Activated CD4-positive, alpha-beta T cell treated with anti-CD3 and anti-CD28 coated beads for 48 hours (primary cell): Measurements from ENCODE around the gene PGGHG.
A peak's percentile ranks its signal among the peaks of the same experiment; 100 is the strongest.

Experiments used
- DNase-seq: peaks from one replicate; pipeline ENCODE4 v3.0.0-alpha.2; 2020

Gene PGGHG

DNA sequence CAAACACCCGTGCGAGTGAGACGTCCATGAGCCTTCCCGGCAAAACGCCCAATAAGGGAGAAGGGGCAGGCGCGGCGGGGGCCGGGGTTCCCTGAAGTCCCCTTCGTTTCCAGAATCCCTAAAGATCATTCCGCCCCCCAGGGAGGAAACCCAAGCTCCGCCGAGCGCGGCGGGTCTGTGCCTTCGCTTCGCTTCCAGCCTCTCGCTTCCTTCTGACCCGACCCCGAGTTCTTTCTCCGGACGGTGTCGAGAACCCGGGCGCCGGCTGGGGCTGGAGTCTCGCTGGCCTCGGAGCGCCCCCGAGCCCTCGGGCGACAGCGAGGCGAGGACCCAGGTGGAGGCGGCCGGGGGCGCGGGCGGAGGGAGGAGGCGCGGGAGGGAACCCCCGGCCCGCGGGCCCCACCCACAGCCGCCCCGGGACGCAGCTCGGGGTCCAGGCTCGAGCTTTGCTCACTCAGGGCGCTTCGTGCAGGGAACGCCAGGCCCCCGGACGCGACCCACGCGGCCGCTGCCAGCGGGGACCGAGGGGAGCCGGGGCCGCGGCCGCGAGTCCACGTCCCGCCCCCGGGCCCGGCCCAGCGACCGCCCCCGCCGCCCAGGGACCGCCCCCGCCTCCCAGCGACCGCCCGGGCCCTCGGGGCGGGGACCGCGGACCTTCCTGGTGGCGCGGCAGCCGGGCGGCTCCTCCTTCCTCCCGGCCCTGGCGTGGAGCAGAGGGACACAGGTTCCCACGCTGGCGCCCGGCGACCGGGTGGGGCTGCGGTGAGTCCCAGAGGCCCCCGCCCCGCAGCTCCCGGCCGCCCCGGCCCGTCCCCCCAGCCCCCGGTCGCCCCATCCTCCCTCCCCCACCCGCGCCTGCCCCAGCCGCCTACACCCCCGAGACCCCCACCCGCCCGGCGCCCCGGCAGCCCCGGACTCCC is at the start of gene PGGHG:
Gene PGGHG (plus strand): TSS at position 649 of the 920 bp plus-strand sequence. CDS start 691 bp downstream, outside the sequence.
- peak; percentile 47 for DNase-seq

- DNase-seq, result no peak
Observed at GRCh38 chr11:240315-240714, 48.6 kb upstream of the PGGHG start.

DNA sequence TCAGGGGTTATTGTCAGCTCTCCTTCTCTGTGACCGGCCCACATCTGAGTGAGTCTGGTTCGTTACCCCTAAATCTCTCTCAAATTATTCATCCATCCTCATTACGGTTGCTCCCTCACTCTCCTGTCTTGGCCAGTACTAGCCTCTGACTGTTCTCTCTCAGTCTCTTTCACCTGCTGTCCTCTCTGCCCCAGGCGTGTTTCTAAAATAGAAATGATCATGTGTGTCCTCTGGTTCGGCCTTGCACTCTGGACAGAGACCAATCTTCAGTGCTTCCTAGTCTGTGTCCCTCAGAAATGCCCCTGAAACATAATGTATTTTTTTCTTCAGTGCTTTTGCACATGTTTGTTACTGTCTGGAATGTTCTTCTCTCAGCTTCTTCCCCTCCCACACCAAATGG is 47.3 kb upstream of the PGGHG start:
- DNase-seq, result no peak

- DNase-seq, result no peak
Observed at GRCh38 chr11:244376-244775, 44.5 kb upstream of the PGGHG start.

DNA sequence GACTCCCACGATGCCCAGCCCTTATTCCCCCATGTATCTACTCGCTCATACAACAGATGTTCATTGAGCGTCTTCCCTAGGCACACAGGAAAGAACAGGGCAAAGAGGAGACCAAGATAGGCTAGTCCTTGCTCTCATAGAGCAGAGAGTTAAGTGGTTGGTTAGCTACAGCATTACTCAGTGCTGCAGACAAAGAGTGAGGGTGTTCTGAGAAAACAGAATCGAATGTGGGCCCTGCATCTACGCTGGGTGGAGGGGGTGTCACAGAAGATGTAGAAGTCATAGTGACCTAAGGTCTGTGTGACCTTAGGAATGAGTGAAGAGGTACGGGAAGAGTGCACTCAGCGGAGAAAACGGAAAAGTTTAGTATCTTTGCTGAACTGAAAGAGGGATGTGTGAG is 39.9 kb upstream of the PGGHG start:
- no peak for DNase-seq

GRCh38 chr11:250274-250673 is 38.7 kb upstream of the PGGHG start:
- no peak for DNase-seq

DNA sequence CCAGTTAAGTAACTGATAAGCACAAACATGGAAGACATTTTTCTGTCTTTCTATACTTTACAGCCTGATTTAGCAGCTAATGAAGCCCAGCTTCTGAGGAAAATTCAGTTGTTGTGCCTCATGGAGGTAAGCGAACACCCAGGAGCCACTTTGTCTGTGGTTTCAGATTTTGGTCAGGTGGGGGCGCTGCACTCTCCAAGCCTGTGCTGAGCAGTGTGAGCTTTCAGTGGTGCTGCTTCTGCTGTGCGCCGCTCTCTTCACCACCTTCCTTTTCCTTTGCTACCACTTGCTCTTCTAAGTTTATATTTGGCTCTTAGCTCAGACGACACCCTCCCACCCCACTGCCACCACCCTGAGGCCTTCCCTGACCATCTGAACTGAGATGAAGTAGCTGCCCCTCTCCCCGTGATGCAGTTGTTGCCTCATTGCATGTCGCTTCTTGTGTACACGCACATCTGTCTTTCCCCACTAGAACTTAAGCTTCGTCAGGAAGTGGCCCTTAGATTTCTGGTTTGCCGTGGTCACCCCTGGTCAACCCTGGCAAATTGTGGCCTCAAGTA is 38.1 kb upstream of the PGGHG start:
- DNase-seq, result peak; percentile 86

- DNase-seq, result no peak
Observed at GRCh38 chr11:251550-251949, 37.4 kb upstream of the PGGHG start.

DNA sequence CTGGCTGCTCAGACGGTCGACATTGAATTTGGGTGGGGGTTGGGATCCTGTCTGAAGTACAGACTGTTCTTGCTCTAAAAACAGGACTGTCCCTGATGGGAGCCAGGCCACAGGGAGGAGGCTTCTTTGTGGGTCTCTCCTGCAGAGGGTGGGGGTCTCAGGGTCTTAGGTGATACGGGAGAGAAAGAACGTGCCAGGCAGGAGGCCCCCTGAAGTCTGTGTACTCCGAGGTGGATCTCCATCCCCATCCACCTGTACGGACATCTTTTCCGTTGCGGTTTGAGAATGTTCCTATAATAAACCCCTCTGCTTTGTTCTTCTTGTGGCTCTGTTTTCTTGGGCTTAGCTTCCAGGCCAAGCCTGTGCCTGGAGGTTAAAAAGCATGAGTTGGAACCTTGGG is 36.3 kb upstream of the PGGHG start:
- DNase-seq, result no peak

- no peak for DNase-seq
Observed at GRCh38 chr11:253160-253885, 35.6 kb upstream of the PGGHG start.

DNA sequence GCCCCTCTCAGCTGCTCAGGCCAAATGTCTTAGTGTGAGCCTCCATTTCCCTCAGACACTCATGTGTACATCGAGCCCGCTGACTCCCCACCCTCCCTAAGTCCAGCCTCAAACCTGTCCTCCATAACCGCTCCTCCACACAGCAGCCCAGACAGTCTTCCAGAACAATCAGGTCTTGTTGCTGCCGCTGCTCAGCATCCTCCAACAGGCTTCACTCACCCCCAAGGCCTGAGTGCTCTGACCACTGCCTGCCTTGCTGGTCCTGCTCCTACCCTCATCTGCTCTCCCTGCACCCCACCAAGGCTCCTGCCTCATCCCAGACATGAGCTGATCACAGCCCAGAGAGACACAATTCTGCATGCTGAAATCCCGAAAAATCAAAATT is 35.0 kb upstream of the PGGHG start:
- no peak for DNase-seq

DNA sequence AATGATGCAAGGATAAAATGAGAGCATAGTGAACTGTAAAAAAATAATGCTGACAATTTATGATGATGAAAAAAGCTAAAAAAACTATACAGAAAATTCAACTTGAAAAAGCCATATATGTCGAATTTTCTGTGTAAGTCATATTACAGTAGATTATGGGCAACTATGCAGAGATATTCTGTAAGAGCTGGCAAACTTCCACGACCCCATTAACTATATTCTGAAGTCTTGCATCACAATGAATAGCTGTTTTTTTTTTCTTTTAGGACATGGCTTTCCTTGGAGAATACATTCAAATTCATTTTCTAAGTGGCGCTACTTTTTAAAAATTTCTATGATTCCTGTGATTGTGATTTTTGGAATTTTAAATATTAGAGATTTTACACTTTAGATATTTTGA is 33.8 kb upstream of the PGGHG start:
- DNase-seq, result no peak

DNA sequence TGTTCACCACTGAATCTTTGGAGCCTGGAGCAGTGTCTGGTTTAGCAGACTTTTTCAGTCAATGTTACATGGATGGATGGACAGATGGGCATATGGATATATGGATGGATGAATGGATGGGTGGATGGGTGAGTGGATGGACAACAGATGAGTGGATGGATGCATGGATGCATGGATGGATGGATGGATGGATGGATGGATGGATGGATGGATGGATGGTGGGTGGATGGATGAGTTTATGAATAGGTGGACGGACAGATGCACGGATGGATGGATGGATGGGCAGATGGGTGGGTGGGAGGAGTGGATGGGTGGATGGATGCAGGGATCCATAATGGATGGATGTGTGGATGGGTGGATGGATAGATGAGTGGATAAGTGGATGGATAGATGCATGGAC is 33.1 kb upstream of the PGGHG start:
- no peak for DNase-seq

DNA sequence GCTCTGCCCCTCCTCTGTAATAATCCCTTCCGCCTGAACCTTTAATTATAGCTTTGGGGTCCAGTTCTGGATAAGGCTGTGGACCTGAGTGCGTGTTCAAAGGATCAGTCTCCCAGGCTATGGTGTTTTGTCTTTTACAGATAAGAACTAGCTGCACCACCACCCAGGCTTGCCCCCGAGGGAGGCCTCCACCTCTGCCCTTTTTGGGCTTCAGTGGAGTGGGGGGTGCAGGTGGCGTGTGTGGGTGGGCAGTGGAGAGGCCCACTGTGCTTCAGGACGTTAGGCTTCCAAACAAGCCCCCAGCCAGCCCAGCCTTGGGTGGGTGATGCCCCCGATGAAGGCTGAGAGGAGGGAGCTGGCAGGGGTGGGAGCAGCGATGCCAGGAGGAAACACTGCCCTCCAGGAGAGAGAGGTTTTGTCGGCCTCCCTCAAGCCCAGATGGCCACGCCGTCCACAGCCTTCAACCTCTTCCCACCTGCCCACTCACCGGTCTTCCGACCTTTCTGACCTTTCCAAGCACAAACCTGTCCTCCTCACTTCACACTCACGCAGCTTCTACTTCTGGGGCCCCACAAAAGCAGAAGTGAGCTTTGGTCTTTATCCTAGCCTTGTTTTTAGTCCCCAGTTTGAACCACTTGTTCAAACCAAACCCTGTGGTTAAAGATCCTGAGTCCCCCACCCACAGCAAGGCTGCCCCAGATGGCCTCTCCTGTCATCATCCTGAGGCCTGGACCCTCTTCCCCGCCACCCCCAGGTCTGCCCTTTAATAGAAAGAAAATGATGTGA is 31.8 kb upstream of the PGGHG start:
- no peak for DNase-seq

- DNase-seq, result no peak
Observed at GRCh38 chr11:257766-258493, 31.0 kb upstream of the PGGHG start.

DNA sequence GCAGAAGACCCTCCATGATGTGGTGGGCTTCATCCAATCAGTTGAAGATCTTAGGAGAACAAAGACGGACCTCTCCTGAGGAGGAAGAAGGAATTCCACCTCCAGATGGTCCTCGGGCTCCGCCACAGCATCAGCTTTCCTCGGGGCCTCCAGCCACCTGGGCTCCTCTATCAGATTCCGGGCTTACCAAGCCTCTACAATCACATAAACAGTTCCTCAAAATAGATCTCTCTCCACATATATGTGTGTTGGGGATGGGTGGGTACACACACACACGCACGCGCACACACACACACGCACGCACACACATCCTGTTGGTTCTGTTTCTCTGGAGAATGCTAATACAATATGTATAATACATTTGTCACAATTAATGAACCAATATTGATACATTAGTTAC is 29.5 kb upstream of the PGGHG start:
- no peak for DNase-seq

DNA sequence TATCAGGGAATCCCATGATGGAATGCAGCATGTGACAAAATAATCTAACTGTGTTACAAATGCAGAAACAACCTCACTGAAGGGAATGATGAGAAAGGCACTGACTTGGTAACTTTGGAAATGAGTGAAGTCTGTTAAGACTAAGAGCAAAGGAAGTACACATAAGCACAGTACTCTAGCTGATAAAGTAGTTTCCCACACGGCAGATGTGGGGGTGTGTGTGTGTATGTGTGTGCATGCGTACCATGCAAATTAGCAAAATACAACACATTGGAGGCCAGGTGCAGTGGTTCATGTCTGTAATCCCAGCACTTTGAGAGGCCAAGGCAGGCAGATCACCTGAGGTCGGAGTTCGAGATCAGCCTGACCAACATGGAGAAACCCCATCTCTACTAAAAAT is 27.3 kb upstream of the PGGHG start:
- no peak for DNase-seq

DNA sequence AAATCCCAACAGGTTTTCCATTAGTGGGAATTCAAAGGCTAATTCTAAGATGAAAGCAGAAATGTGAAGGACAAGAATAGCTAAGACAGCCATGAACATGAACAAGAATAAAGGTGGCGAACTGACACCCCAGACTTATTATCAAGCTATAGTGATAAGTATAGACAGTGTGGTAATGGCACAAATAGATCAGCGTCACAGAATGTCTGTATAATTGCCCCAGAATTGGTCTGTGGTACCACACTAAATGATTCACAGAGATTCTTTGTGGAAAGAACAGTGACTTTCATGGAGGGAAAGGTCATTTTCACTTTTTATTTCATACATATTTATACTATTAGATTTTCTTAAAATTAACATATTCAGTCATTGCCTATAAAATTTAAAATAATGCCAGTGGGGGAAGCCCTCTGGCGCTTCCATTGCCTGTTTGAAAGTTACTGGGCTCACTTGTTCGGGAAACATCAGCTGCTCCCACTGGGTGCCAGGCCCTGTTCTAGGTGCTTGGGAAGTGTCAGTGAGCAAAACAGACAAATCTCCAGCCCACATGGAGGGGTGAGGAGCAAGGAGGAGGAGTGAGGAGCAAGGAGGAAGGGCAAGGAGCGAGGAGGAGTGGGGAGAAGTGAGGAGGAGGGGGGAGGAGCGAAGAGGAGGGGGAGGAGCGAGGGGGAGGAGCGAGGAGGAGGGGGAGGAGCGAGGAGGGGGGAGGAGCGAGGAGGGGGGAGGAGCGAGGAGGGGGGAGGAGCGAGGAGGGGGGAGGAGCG is 22.1 kb upstream of the PGGHG start:
- DNase-seq, result peak; percentile 43

DNA sequence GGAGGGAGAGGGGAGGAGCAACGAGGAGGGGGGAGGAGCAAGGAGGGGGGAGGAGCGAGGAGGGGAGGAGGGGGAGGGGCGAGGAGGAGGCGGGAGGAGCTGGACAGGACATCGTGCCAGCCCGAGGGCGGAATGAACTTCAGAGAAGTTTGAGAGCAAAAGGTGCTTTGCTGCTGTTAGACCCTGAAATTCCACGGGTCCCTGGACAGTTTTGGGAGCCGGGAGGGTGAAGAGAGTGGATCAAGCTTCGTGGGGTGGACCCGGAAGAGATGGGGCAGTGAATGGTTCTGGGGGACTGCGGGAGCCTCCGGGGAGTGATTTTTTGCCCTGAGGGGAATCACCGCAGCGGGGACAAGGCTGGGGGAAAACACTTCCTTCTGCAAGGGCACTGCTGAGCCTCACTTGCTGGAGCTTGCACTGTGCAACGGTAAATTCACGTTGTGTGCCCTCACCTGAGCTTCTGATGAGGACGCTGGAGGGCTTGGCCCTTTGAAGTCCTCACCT is 21.4 kb upstream of the PGGHG start:
- DNase-seq, result peak; percentile 74

GRCh38 chr11:268716-269145 is 20.2 kb upstream of the PGGHG start:
- DNase-seq, result peak; percentile 51
